ENCODE data around the gene TAF4. TPM values are rescaled to one million over a fixed set of nuclear protein-coding genes. Genes with fewer than 3 reads are reported as not detected.

Gene TAF4
- polyA plus RNA-seq, 1 donor from 2014 or later, result 10.2 TPM

- H3K4me3 ChIP-seq (ENCODE audit: low read length), result no peak overlapping the region
- TF ChIP-seq CTCF (IDR thresholded peaks at IDR 0.05; ENCODE audit: poor library complexity, severe bottlenecking) (no peak), POLR2AphosphoS5 (IDR thresholded peaks at IDR 0.05) (no peak), MXI1 (conservative IDR thresholded peaks at IDR 0.05; ENCODE audit: poor library complexity, severe bottlenecking) (no peak), SMC3 (conservative IDR thresholded peaks at IDR 0.05; ENCODE audit: poor library complexity) (no peak), RAD21 (conservative IDR thresholded peaks at IDR 0.05) (no peak), EZH2 (IDR thresholded peaks at IDR 0.05; ENCODE audit: borderline replicate concordance, insufficient read depth, low read length, poor library complexity, severe bottlenecking) (no peak), TAF1 (IDR thresholded peaks at IDR 0.05; ENCODE audit: low read depth) (no peak), EP300 (conservative IDR thresholded peaks at IDR 0.05; ENCODE audit: poor library complexity, severe bottlenecking) (no peak)
- TF ChIP-seq, protein P1, sequence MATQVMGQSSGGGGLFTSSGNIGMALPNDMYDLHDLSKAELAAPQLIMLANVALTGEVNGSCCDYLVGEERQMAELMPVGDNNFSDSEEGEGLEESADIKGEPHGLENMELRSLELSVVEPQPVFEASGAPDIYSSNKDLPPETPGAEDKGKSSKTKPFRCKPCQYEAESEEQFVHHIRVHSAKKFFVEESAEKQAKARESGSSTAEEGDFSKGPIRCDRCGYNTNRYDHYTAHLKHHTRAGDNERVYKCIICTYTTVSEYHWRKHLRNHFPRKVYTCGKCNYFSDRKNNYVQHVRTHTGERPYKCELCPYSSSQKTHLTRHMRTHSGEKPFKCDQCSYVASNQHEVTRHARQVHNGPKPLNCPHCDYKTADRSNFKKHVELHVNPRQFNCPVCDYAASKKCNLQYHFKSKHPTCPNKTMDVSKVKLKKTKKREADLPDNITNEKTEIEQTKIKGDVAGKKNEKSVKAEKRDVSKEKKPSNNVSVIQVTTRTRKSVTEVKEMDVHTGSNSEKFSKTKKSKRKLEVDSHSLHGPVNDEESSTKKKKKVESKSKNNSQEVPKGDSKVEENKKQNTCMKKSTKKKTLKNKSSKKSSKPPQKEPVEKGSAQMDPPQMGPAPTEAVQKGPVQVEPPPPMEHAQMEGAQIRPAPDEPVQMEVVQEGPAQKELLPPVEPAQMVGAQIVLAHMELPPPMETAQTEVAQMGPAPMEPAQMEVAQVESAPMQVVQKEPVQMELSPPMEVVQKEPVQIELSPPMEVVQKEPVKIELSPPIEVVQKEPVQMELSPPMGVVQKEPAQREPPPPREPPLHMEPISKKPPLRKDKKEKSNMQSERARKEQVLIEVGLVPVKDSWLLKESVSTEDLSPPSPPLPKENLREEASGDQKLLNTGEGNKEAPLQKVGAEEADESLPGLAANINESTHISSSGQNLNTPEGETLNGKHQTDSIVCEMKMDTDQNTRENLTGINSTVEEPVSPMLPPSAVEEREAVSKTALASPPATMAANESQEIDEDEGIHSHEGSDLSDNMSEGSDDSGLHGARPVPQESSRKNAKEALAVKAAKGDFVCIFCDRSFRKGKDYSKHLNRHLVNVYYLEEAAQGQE (IDR thresholded peaks at IDR 0.05; ENCODE audit: borderline replicate concordance), result no peak
- no peak overlapping the region for H3K27ac ChIP-seq (ENCODE audit: low read length)
- no peaks in the 10 kb centered on the region for H3K36me3 ChIP-seq (ENCODE audit: insufficient read depth, low read length)
- H3K9me2 ChIP-seq (ENCODE audit: insufficient read depth, low read length), result no peaks in the 10 kb centered on the region
- H3K27me3 ChIP-seq (ENCODE audit: insufficient read depth, low read depth, low read length), result no peaks in the 10 kb centered on the region
- H4K20me1 ChIP-seq (ENCODE audit: insufficient read depth), result no peaks in the 10 kb centered on the region
- H3K4me2 ChIP-seq (ENCODE audit: low read length), result no peak overlapping the region
- no peaks in the 10 kb centered on the region for H3K9me3 ChIP-seq (ENCODE audit: low read length)
- no peaks in the 10 kb centered on the region for H3K79me2 ChIP-seq (replicated peaks; ENCODE audit: insufficient read depth, low read length)
- H3F3A ChIP-seq (ENCODE audit: insufficient read depth, low read length, poor library complexity, severe bottlenecking), result no peaks in the 10 kb centered on the region
- H3K9ac ChIP-seq (ENCODE audit: low read length), result no peak overlapping the region
- H2AFZ ChIP-seq (ENCODE audit: low read depth, low read length), result no peak overlapping the region
These were observed 22.0 kb upstream of the TAF4 start for GRCh38 chr20:62087632-62088031.

DNA sequence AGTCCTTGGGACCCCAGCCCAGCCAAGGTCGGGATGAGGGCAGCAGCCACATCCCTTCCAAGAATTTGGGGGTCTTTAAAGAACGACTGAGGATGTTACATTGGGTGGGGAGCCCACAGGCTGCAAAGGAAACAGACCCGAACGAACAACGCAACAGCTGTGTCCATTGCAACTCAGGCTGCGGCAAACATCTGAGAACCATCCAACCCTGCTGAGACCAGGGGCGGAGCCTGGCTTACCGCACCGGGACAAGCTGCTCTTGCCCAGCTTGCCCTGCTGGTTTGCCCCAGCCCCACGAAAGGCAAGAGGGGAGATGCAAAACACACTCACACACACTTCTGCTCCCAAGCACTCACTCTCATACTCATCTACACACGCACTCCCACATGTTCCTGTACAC is 21.5 kb upstream of the TAF4 start:
- no peak overlapping the region for H3K27ac ChIP-seq (ENCODE audit: low read length)
- no peaks in the 10 kb centered on the region for H3K79me2 ChIP-seq (replicated peaks; ENCODE audit: insufficient read depth, low read length)
- H3K4me2 ChIP-seq (ENCODE audit: low read length), result no peak overlapping the region
- H3K36me3 ChIP-seq (ENCODE audit: insufficient read depth, low read length), result no peaks in the 10 kb centered on the region
- H3K9me3 ChIP-seq (ENCODE audit: low read length), result no peaks in the 10 kb centered on the region
- no peak overlapping the region for H2AFZ ChIP-seq (ENCODE audit: low read depth, low read length)
- no peak for TF ChIP-seq EP300 (conservative IDR thresholded peaks at IDR 0.05; ENCODE audit: poor library complexity, severe bottlenecking)
- TF ChIP-seq CTCF (IDR thresholded peaks at IDR 0.05; ENCODE audit: poor library complexity, severe bottlenecking), result no peak
- TF ChIP-seq SMC3 (conservative IDR thresholded peaks at IDR 0.05; ENCODE audit: poor library complexity), result no peak
- TF ChIP-seq, protein P1 (IDR thresholded peaks at IDR 0.05; ENCODE audit: borderline replicate concordance), result no peak
- no peak for TF ChIP-seq TAF1 (IDR thresholded peaks at IDR 0.05; ENCODE audit: low read depth)
- TF ChIP-seq MXI1 (conservative IDR thresholded peaks at IDR 0.05; ENCODE audit: poor library complexity, severe bottlenecking), result no peak
- no peak for TF ChIP-seq POLR2AphosphoS5 (IDR thresholded peaks at IDR 0.05)
- no peak for TF ChIP-seq RAD21 (conservative IDR thresholded peaks at IDR 0.05)
- TF ChIP-seq EZH2 (IDR thresholded peaks at IDR 0.05; ENCODE audit: borderline replicate concordance, insufficient read depth, low read length, poor library complexity, severe bottlenecking), result no peak
- H3K9me2 ChIP-seq (ENCODE audit: insufficient read depth, low read length), result no peaks in the 10 kb centered on the region
- H3K27me3 ChIP-seq (ENCODE audit: insufficient read depth, low read depth, low read length), result no peaks in the 10 kb centered on the region
- H3K4me3 ChIP-seq (ENCODE audit: low read length), result no peak overlapping the region
- H3K9ac ChIP-seq (ENCODE audit: low read length), result no peak overlapping the region
- H3F3A ChIP-seq (ENCODE audit: insufficient read depth, low read length, poor library complexity, severe bottlenecking), result no peaks in the 10 kb centered on the region
- H4K20me1 ChIP-seq (ENCODE audit: insufficient read depth), result no peaks in the 10 kb centered on the region
